GM12878 (cell line): ENCODE measurements around the gene PALLD. TPM values are rescaled to one million over a fixed set of nuclear protein-coding genes. Genes with fewer than 3 reads are reported as not detected.
A peak's percentile ranks its signal among the peaks of the same experiment; 100 is the strongest.
"Not testable (repeated sequence)": the region's sequence is repeated elsewhere in the genome, so short reads cannot be mapped to it uniquely, and the experiment has no call there.

ENCODE experiments used
- ATAC-seq: fragments of 200-7000 bp; cut with Tn5 transposase; 3 replicates; pipeline ENCODE4 v1.9.1; 2020; ENCODE audit warnings: mild to moderate bottlenecking, moderate library complexity
- Bru-seq: library from RNA; stranded (reverse); fragments of 400-500 nt; gene quantifications from one replicate; lab custom pipeline; 2021; lab: Mats Ljungman, UMichigan
- BruChase-seq, 2 experiments: library from RNA; stranded (reverse); fragments of 400-500 nt; gene quantifications; one replicate each; lab custom pipeline; 2021; lab: Mats Ljungman, UMichigan
- BruUV-seq: library from RNA; stranded (reverse); fragments of 400-500 nt; replicated peaks from 2 replicates; lab custom pipeline; 2021; lab: Mats Ljungman, UMichigan
- CTCF ChIA-PET: fragments of 300-600 bp; sonication (Branson Sonifier 250); formaldehyde crosslinking; extraction: SDS; loops from one replicate; lab custom pipeline; 2021; ENCODE audit warnings: inconsistent platforms; lab: Yijun Ruan, JAX
- POLR2A ChIA-PET: fragments of 350-600 bp; formaldehyde crosslinking; extraction: SDS; loops from one replicate; lab custom pipeline; 2021; ENCODE audit warnings: inconsistent platforms; lab: Charles Lee
- RAD21 ChIA-PET: fragments of 300-600 bp; sonication (Branson Sonifier 250); formaldehyde crosslinking; loops from one replicate; lab custom pipeline; 2023; ENCODE audit warnings: antibody characterized with exemption; ENCODE audit not compliant: unreplicated experiment; lab: Charles Lee
- SMC1A ChIA-PET: fragments of 300-600 bp; sonication (Branson Sonifier 250); formaldehyde crosslinking; loops from one replicate; lab custom pipeline; 2023; ENCODE audit not compliant: unreplicated experiment, uncharacterized antibody; lab: Charles Lee
- DNase-seq: peaks from one replicate; pipeline ENCODE4 v3.0.0-alpha.2; 2011; ENCODE audit warnings: low read depth, low spot score
- FAIRE-seq: peaks from 3 replicates; lab custom pipeline; 2011; peaks lifted over from hg19 to GRCh38; lab: Jason Lieb, UNC
- H2AFZ ChIP-seq: 2 replicates; pipeline ENCODE4 v1.6.0; 2011; ENCODE audit warnings: low read depth, low read length, control low read depth; ENCODE audit not compliant: control insufficient read depth
- H3K27ac ChIP-seq: 2 replicates; pipeline ENCODE4 v1.5.1; 2011; ENCODE audit warnings: control low read depth; ENCODE audit not compliant: control insufficient read depth, insufficient read depth
- H3K27me3 ChIP-seq, 2 experiments: replicated peaks in 1 of 2; 2 replicates each; pipeline versions ENCODE4 v1.6.0 to v1.6.1; 2011; ENCODE audit warnings: low read length in 1 of 2; ENCODE audit not compliant: control insufficient read depth in 2 of 2, insufficient read depth in 2 of 2
- H3K36me3 ChIP-seq, 2 experiments: 2 replicates each; pipeline ENCODE4 v1.5.1; 2011; ENCODE audit warnings: low read length in 1 of 2; ENCODE audit not compliant: control insufficient read depth in 2 of 2, insufficient read depth in 2 of 2
- H3K4me1 ChIP-seq: 2 replicates; pipeline ENCODE4 v1.6.1; 2011; ENCODE audit warnings: mild to moderate bottlenecking, low read length, moderate library complexity, mixed read lengths; ENCODE audit not compliant: control insufficient read depth, insufficient read depth
- H3K4me2 ChIP-seq: 2 replicates; pipeline ENCODE4 v1.6.0; 2011; ENCODE audit warnings: control low read depth; ENCODE audit not compliant: control insufficient read depth, insufficient read depth
- H3K4me3 ChIP-seq: fragments of 200-600 bp; sonication (generic); 2 replicates; pipeline ENCODE4 v1.5.1; 2016
- H3K79me2 ChIP-seq: 2 replicates; pipeline ENCODE4 v1.6.0; 2011; ENCODE audit warnings: low read length; ENCODE audit not compliant: control insufficient read depth, insufficient read depth
- H3K9ac ChIP-seq: 2 replicates; pipeline ENCODE4 v1.8.0; 2011; ENCODE audit warnings: low read length, control low read depth, mixed read lengths; ENCODE audit not compliant: control insufficient read depth, insufficient read depth
- H3K9me3 ChIP-seq: replicated peaks from 3 replicates; pipeline ENCODE4 v1.5.1; 2011; ENCODE audit warnings: mild to moderate bottlenecking, low read length; ENCODE audit not compliant: control insufficient read depth, insufficient read depth
- H4K20me1 ChIP-seq: 2 replicates; pipeline ENCODE4 v1.6.0; 2011; ENCODE audit not compliant: control insufficient read depth, insufficient read depth
- FOXM1 ChIP-seq: IDR thresholded peaks from 2 replicates; pipeline ENCODE4 v1.6.1; 2012; ENCODE audit warnings: low read depth, mild to moderate bottlenecking, inconsistent platforms, low read length, moderate library complexity
- HDGF ChIP-seq: fragments of 450-650 bp; IDR thresholded peaks from 2 replicates; pipeline ENCODE4 v1.6.1; 2016; ENCODE audit warnings: antibody characterized with exemption
- SP1 ChIP-seq: IDR thresholded peaks from one replicate; pipeline ENCODE4 v1.6.1; 2011; ENCODE audit warnings: low read depth, low read length
- WGBS: methylation state at CpG from one replicate; pipeline ENCODE4 v1.1.6; 2016; ENCODE audit warnings: low lambda C conversion rate; ENCODE audit not compliant: insufficient replicate concordance, insufficient coverage; ENCODE audit errors: missing lambda C conversion rate; 5-methylcytosine and 5-hydroxymethylcytosine counted together
- in situ Hi-C: fragments of 300-500 bp; cut with MboI; formaldehyde crosslinking; loops from 9 replicates; pipeline ENCODE4 v1.14.3; 2018; ENCODE audit warnings: mixed read lengths
- intact Hi-C: fragments of 100-400 bp; cut with micrococcal nuclease; formaldehyde crosslinking; loops from one replicate; pipeline ENCODE4 v1.14.2; 2022; ENCODE audit not compliant: unreplicated experiment
- long read RNA-seq, 2 experiments: library from polyadenylated mRNA; unstranded; transcript quantifications; one replicate each; pipeline ENCODE4 v2.0.0, GENCODE V29; 2019 to 2020
- polyA minus RNA-seq, 3 experiments: library from RNA; depleted of rRNA, polyadenylated mRNA; stranded (reverse); fragments of >200 nt; gene quantifications; 2 replicates each; pipeline ENCODE4 v1.2.3, GENCODE V29; 2011
- polyA plus RNA-seq, 11 experiments: library from polyadenylated mRNA; depleted of rRNA in 4 of 11; unstranded in 6 of 11; stranded (reverse) in 5 of 11; fragments of >200 nt; fragmentation: Nextera tagmentation in 4 of 11; fragmentation: Illumina TruSeq in 1 of 11; extraction: Ambion mirVana in 4 of 11; extraction: Trizol in 1 of 11; gene quantifications; 1 replicate in 1 of 11; 2 replicates in 10 of 11; pipeline versions ENCODE4 v1.2.1 to v1.2.3, GENCODE V29; 2011 to 2016; ENCODE audit warnings: inconsistent platforms in 2 of 11, missing spikeins in 2 of 11, low read depth in 1 of 11
- total RNA-seq, 4 experiments: library from RNA; depleted of rRNA in 3 of 4; stranded (reverse); fragments of >200 nt in 3 of 4; fragmentation: Illumina TruSeq in 1 of 4; extraction: Trizol in 1 of 4; gene quantifications; 2 replicates each; pipeline versions ENCODE4 v1.2.1 to v1.2.3, GENCODE V29; 2013 to 2021
- TF ChIP-seq, protein P1 (sequence below): fragments of 450-650 bp; conservative IDR thresholded peaks from 2 replicates; pipeline ENCODE4 v1.6.1; 2017; ENCODE audit warnings: mild to moderate bottlenecking, moderate library complexity

Gene PALLD
- total RNA-seq (2013; cell fraction: nucleolus; rRNA removed) = 1.7 and 1.9 TPM in 2 replicates
- total RNA-seq (2014; rRNA removed) (1.0 and 1.7 TPM in 2 replicates), total RNA-seq (2014; rRNA removed; fragmentation: Illumina TruSeq; extraction: Trizol) (1.1 and 1.7 TPM in 2 replicates), total RNA-seq (2021) (2.1 TPM in 2 replicates), polyA plus RNA-seq (2011; rRNA removed) (7.7 and 10.7 TPM in 2 replicates), polyA plus RNA-seq (2014; fragmentation: Illumina TruSeq; extraction: Trizol) (1.3 and 2.4 TPM in 2 replicates), polyA plus RNA-seq (2014; fragmentation: Nextera tagmentation; extraction: Ambion mirVana) (1 to 10 TPM; 1.4 TPM), polyA plus RNA-seq (2014; rRNA removed) (0.98 and 2.0 TPM in 2 replicates), polyA plus RNA-seq (2016; fragmentation: Nextera tagmentation; extraction: Ambion mirVana) (1 to 10 TPM; 1.4 to 2.7 TPM), polyA minus RNA-seq (2011; rRNA and poly(A)+ RNA removed) (10.9 and 14.3 TPM in 2 replicates), Bru-seq, nascent RNA (percentile 45 among the genes with signal in this experiment), BruChase-seq, experiment 1, labeled RNA remaining after a 6-hour chase (percentile 38 among the genes with signal in this experiment), BruChase-seq, experiment 2, labeled RNA remaining after a 2-hour chase (percentile 39 among the genes with signal in this experiment)
- not detected for polyA plus RNA-seq (2011; ENCODE audit: low read depth)
- 6.2 and 8.7 TPM in 2 replicates for polyA plus RNA-seq (2011; cell fraction: cytosol; rRNA removed)
- polyA plus RNA-seq (2011; cell fraction: nucleus; rRNA removed) = 9.0 and 9.5 TPM in 2 replicates
- polyA plus RNA-seq (2012) = 0.24 and 0.46 TPM in 2 replicates
- polyA minus RNA-seq (2011; cell fraction: cytosol; rRNA and poly(A)+ RNA removed) = 9.6 and 10.0 TPM in 2 replicates
- 7.6 and 11.6 TPM in 2 replicates for polyA minus RNA-seq (2011; cell fraction: nucleus; rRNA and poly(A)+ RNA removed)
- long read RNA-seq, experiment 1, full-length matches to known transcripts = 3 of 21 reads
- long read RNA-seq, experiment 1, partial matches to known transcripts = 5 of 21 reads
- long read RNA-seq, experiment 1, other reads (novel, unspliced or antisense) = 13 of 21 reads
- long read RNA-seq, experiment 2, partial matches to known transcripts = 18 of 72 reads
- long read RNA-seq, experiment 2, other reads (novel, unspliced or antisense) = 52 of 72 reads

DNA sequence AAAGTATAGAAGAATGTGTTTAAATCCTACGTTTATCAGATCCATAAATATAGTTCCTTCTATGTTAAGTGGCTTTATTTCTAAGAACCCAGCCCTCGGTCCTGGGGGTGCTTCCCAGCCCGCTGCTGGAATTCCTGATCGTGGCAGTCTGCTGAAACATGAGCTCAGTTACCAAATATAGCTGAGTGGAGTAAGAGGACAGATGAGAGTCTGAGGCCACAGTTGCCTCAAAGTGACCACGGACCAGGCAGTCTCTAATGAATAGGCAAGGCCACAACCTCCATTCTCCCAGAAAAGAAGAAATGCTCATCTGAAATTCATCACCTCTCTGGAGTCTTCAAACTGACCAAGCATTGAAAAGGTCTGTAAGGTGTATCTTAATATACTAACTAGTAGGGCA is at the start of gene PALLD:
Gene PALLD, plus strand, starts transcription at position 219 of the 400 bp plus-strand sequence.
- Histone ChIP-seq H3K4me1 (no peaks in the 10 kb centered on the region), H3K9me3 (no peaks in the 10 kb centered on the region), H3K36me3 (no peaks in the 10 kb centered on the region), H4K20me1 (no peaks in the 10 kb centered on the region), H3K9ac (no peak within 1 kb of the TSS), H3K79me2 (no peaks in the 10 kb centered on the region), H2AFZ (no peak within 1 kb of the TSS), H3K4me2 (no peak within 1 kb of the TSS), H3K27ac (no peak within 1 kb of the TSS), H3K27me3 (no peaks in the 10 kb centered on the region), H3K4me3 (no peak within 1 kb of the TSS)
- no peak for TF ChIP-seq HDGF
- no peak for TF ChIP-seq SP1
- TF ChIP-seq, protein P1, sequence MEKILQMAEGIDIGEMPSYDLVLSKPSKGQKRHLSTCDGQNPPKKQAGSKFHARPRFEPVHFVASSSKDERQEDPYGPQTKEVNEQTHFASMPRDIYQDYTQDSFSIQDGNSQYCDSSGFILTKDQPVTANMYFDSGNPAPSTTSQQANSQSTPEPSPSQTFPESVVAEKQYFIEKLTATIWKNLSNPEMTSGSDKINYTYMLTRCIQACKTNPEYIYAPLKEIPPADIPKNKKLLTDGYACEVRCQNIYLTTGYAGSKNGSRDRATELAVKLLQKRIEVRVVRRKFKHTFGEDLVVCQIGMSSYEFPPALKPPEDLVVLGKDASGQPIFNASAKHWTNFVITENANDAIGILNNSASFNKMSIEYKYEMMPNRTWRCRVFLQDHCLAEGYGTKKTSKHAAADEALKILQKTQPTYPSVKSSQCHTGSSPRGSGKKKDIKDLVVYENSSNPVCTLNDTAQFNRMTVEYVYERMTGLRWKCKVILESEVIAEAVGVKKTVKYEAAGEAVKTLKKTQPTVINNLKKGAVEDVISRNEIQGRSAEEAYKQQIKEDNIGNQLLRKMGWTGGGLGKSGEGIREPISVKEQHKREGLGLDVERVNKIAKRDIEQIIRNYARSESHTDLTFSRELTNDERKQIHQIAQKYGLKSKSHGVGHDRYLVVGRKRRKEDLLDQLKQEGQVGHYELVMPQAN = no peak
- TF ChIP-seq FOXM1 = no peak
- ChIA-PET SMC1A (interaction anchor here (0.6 to 1.6 kb wide), 4 partner anchors 9 to 82 kb away, joined by 3 to 6 read pairs (median 3); no protein-coding TSS in a partner anchor), POLR2A (interaction anchor here (0.6 kb wide), 1 partner anchor 324 kb away, joined by 6 read pairs; no protein-coding TSS in a partner anchor), CTCF (interaction anchor here (0.6 to 1.6 kb wide), 2 partner anchors 89 to 608 kb away, joined by 4 read pairs; no protein-coding TSS in a partner anchor), RAD21 (interaction anchor here (1.1 to 1.4 kb wide), 2 partner anchors 10 to 179 kb away, joined by 3 read pairs; partner anchors contain the start of gene DDX60)
- ATAC-seq (no peak), FAIRE-seq (no peak), DNase-seq (no peak)
- in situ Hi-C loops = no loop called here
- intact Hi-C loops = no loop called here
- no TSS peak for BruUV-seq
- 0% methylated on average over 5 of the region's 5 CpGs for WGBS

DNA sequence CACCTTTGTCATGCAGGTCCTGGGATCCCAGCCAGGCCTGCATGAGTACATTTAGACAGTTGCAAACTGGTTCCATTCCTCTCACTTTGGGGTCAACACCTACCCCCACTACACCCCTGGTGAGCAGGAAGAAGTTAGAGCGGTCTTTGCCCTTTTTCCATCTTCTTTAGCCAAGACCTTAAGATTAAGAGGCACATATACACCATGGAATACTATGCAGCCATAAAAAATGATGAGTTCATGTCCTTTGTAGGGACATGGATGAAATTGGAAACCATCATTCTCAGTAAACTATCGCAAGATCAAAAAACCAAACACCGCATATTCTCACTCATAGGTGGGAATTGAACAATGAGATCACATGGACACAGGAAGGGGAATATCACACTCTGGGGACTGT is 47.8 kb upstream of the PALLD start:
- RAD21 ChIA-PET, POLR2A ChIA-PET, H3K36me3 ChIP-seq, in situ Hi-C loops, FAIRE-seq, H3K4me2 ChIP-seq, ATAC-seq, H2AFZ ChIP-seq, CTCF ChIA-PET, H3K4me3 ChIP-seq, H4K20me1 ChIP-seq, intact Hi-C loops, H3K27me3 ChIP-seq, H3K4me1 ChIP-seq, H3K9me3 ChIP-seq, SMC1A ChIA-PET, DNase-seq, H3K27ac ChIP-seq, H3K79me2 ChIP-seq, BruUV-seq, H3K9ac ChIP-seq: not testable (repeated sequence)
- 82% methylated on average over 3 of the region's 3 CpGs for WGBS
